A673 (cell line): ENCODE measurements around the gene SHLD1. TPM values are rescaled to one million over a fixed set of nuclear protein-coding genes. Genes with fewer than 3 reads are reported as not detected.

Experiments
- BruUV-seq: library from RNA; stranded (reverse); fragments of 400-500 nt; replicated peaks from 2 replicates; lab custom pipeline; 2021; lab: Mats Ljungman, UMichigan
- CTCF ChIA-PET: fragments of 300-600 bp; sonication (Branson Sonifier 250); formaldehyde crosslinking; loops from one replicate; lab custom pipeline; 2022; ENCODE audit warnings: antibody characterized with exemption; lab: Charles Lee
- POLR2A ChIA-PET: fragments of 300-600 bp; sonication (Branson Sonifier 250); formaldehyde crosslinking; loops from one replicate; lab custom pipeline; 2022; ENCODE audit warnings: antibody characterized with exemption; ENCODE audit not compliant: low non-redundant PET; lab: Charles Lee
- DNase-seq: peaks from one replicate; pipeline ENCODE4 v3.0.0-alpha.2; 2015; ENCODE audit warnings: low spot score
- H3K27ac ChIP-seq: fragments of 200-600 bp; sonication (generic); 2 replicates; pipeline ENCODE4 v1.5.1; 2016; ENCODE audit warnings: mixed run types, low read depth, mild to moderate bottlenecking, mixed read lengths, antibody characterized with exemption, low read length; ENCODE audit not compliant: poor library complexity, severe bottlenecking
- H3K27me3 ChIP-seq: fragments of 200-600 bp; sonication (generic); replicated peaks from 2 replicates; pipeline ENCODE4 v1.6.1; 2017; ENCODE audit warnings: mixed run types, low read depth, mild to moderate bottlenecking, mixed read lengths, antibody characterized with exemption, low read length; ENCODE audit not compliant: insufficient read depth, poor library complexity
- H3K36me3 ChIP-seq: fragments of 200-600 bp; sonication (generic); 2 replicates; pipeline ENCODE4 v1.6.1; 2016; ENCODE audit warnings: mixed run types, mild to moderate bottlenecking, mixed read lengths, antibody characterized with exemption, low read length; ENCODE audit not compliant: insufficient read depth, poor library complexity, severe bottlenecking
- H3K4me1 ChIP-seq: fragments of 200-600 bp; sonication (generic); 2 replicates; pipeline ENCODE4 v1.6.1; 2017; ENCODE audit warnings: mixed run types, mild to moderate bottlenecking, mixed read lengths, antibody characterized with exemption, low read length; ENCODE audit not compliant: insufficient read depth, poor library complexity, severe bottlenecking
- H3K4me3 ChIP-seq: fragments of 200-600 bp; sonication (generic); 2 replicates; pipeline ENCODE4 v1.5.1; 2016; ENCODE audit warnings: low read depth, mixed run types, mild to moderate bottlenecking, mixed read lengths, low read length; ENCODE audit not compliant: poor library complexity, severe bottlenecking
- H3K9me3 ChIP-seq: fragments of 200-600 bp; sonication (generic); 2 replicates; pipeline ENCODE4 v1.6.1; 2016; ENCODE audit warnings: mixed run types, low read depth, mild to moderate bottlenecking, mixed read lengths, antibody characterized with exemption, low read length; ENCODE audit not compliant: poor library complexity, severe bottlenecking
- CTCF ChIP-seq: fragments of 300-800, 200-600 bp; sonication (generic); conservative IDR thresholded peaks from 2 replicates; pipeline ENCODE4 v1.5.1; 2017; ENCODE audit warnings: low read depth, mild to moderate bottlenecking, antibody characterized with exemption, low read length, moderate library complexity, mixed read lengths
- EZH2 ChIP-seq: fragments of 200-600 bp; sonication (generic); IDR thresholded peaks from 2 replicates; pipeline ENCODE4 v1.6.1; 2017; ENCODE audit warnings: borderline replicate concordance, low read depth, mild to moderate bottlenecking, mixed read lengths, antibody characterized with exemption, low read length; ENCODE audit not compliant: poor library complexity, severe bottlenecking
- intact Hi-C: fragments of 100-400 bp; cut with micrococcal nuclease; formaldehyde crosslinking; loops from one replicate; pipeline ENCODE4 v1.10.0; 2022; ENCODE audit not compliant: unreplicated experiment
- total RNA-seq: library from RNA; stranded (reverse); gene quantifications from 2 replicates; pipeline ENCODE4 v1.2.3, GENCODE V29; 2021

SHLD1 gene
- total RNA-seq, 1 experiment from 2014 or later, result 5.8 TPM

GRCh38 chr20:5786930-5787795, 37.0 kb downstream of the SHLD1 start:
- POLR2A ChIA-PET, result no interaction called here
- Histone ChIP-seq H3K27me3 (no peaks in the 10 kb centered on the region), H3K27ac (no peak overlapping the region), H3K9me3 (no peaks in the 10 kb centered on the region), H3K4me1 (peaks cover 7% of the 10 kb centered on the region), H3K4me3 (no peak overlapping the region), H3K36me3 (no peaks in the 10 kb centered on the region)
- BruUV-seq, result no TSS peak
- CTCF ChIA-PET, result interaction anchor here (0.8 to 2.2 kb wide), 4 partner anchors 217 to 258 kb away, joined by 3 to 34 read pairs (median 9); no protein-coding TSS in a partner anchor
- intact Hi-C loops, result no loop called here
- no peak for TF ChIP-seq EZH2
- TF ChIP-seq CTCF, result no peak
- no peak for DNase-seq

GRCh38 chr20:5787796-5788165, 37.6 kb downstream of the SHLD1 start:
- BruUV-seq, result no TSS peak
- DNase-seq, result no peak
- Histone ChIP-seq H3K36me3 (no peaks in the 10 kb centered on the region), H3K27ac (no peak overlapping the region), H3K4me3 (no peak overlapping the region), H3K4me1 (peaks cover 7% of the 10 kb centered on the region), H3K27me3 (no peaks in the 10 kb centered on the region), H3K9me3 (no peaks in the 10 kb centered on the region)
- intact Hi-C loops, result loop anchor here (1.0 kb wide), 2 partner anchors 218 to 258 kb away; no protein-coding TSS in a partner anchor
- CTCF ChIA-PET, result interaction anchor here (0.8 to 2.2 kb wide), 4 partner anchors 218 to 258 kb away, joined by 3 to 34 read pairs (median 14); no protein-coding TSS in a partner anchor
- POLR2A ChIA-PET, result no interaction called here
- TF ChIP-seq CTCF, result no peak
- no peak for TF ChIP-seq EZH2

- Histone ChIP-seq H3K27me3 (no peaks in the 10 kb centered on the region), H3K4me3 (no peak overlapping the region), H3K36me3 (no peaks in the 10 kb centered on the region), H3K27ac (no peak overlapping the region), H3K4me1 (peaks cover 7% of the 10 kb centered on the region), H3K9me3 (no peaks in the 10 kb centered on the region)
- CTCF ChIA-PET, result interaction anchor here (0.5 to 2.2 kb wide), 6 partner anchors 219 to 259 kb away, joined by 3 to 34 read pairs (median 8); no protein-coding TSS in a partner anchor
- peak; percentile 89 for DNase-seq
- TF ChIP-seq CTCF (peak; percentile 90), EZH2 (no peak)
- POLR2A ChIA-PET, result interaction anchor here (0.7 kb wide), 1 partner anchor 162 kb away, joined by 5 read pairs; the partner anchor contains the start of genes MCM8 and TRMT6
- intact Hi-C loops, result loop anchor here (1.0 kb wide), 2 partner anchors 219 to 259 kb away; no protein-coding TSS in a partner anchor
- no TSS peak for BruUV-seq
Measured at GRCh38 chr20:5788385-5788895, 38.2 kb downstream of the SHLD1 start.
